Loucy (cell line): ENCODE results near the gene TFG.

Experiments
- H2AFZ ChIP-seq: fragments of 200-600 bp; sonication (generic); 2 replicates; pipeline ENCODE4 v1.6.0; 2016; ENCODE audit warnings: antibody characterized with exemption, mild to moderate bottlenecking, low read length, moderate library complexity
- H3F3A ChIP-seq: fragments of 200-600 bp; 2 replicates; pipeline ENCODE4 v1.6.0; 2016; ENCODE audit warnings: antibody characterized with exemption, low read depth, mild to moderate bottlenecking
- H3K27me3 ChIP-seq: fragments of 200-600 bp; sonication (generic); 2 replicates; pipeline ENCODE4 v1.6.1; 2014; ENCODE audit warnings: low read length, mild to moderate bottlenecking; ENCODE audit not compliant: insufficient read depth, poor library complexity, severe bottlenecking
- H3K36me3 ChIP-seq: fragments of 200-600 bp; sonication (generic); 2 replicates; pipeline ENCODE4 v1.6.1; 2016; ENCODE audit warnings: low read length; ENCODE audit not compliant: insufficient read depth
- H3K4me1 ChIP-seq: fragments of 200-600 bp; sonication (generic); 2 replicates; pipeline ENCODE4 v1.5.1; 2014; ENCODE audit warnings: low read length, mild to moderate bottlenecking; ENCODE audit not compliant: insufficient read depth, poor library complexity, severe bottlenecking
- H3K4me2 ChIP-seq: fragments of 200-600 bp; sonication (generic); 2 replicates; pipeline ENCODE4 v1.6.0; 2014; ENCODE audit warnings: antibody characterized with exemption, low read length, low read depth, mild to moderate bottlenecking; ENCODE audit not compliant: poor library complexity, severe bottlenecking
- H3K4me3 ChIP-seq: fragments of 200-600 bp; sonication (generic); 2 replicates; pipeline ENCODE4 v1.5.1; 2014; ENCODE audit warnings: low read length, mild to moderate bottlenecking, mixed read lengths; ENCODE audit not compliant: poor library complexity, severe bottlenecking
- H3K79me2 ChIP-seq: fragments of 200-600 bp; sonication (generic); 2 replicates; pipeline ENCODE4 v1.6.1; 2014; ENCODE audit warnings: low read length; ENCODE audit not compliant: insufficient read depth
- H3K9ac ChIP-seq: fragments of 200-600 bp; sonication (generic); 2 replicates; pipeline ENCODE4 v1.6.0; 2014; ENCODE audit warnings: mild to moderate bottlenecking, low read depth, low read length, moderate library complexity; ENCODE audit not compliant: poor library complexity, severe bottlenecking
- H3K9me2 ChIP-seq: fragments of 200-600 bp; sonication (generic); replicated peaks from 2 replicates; pipeline ENCODE4 v1.6.1; 2016; ENCODE audit warnings: low read depth, low read length, mixed read lengths
- H3K9me3 ChIP-seq: fragments of 200-600 bp; sonication (generic); 2 replicates; pipeline ENCODE4 v1.6.1; 2014; ENCODE audit warnings: mild to moderate bottlenecking, antibody characterized with exemption, low read length, low read depth; ENCODE audit not compliant: insufficient read depth
- H4K20me1 ChIP-seq: fragments of 200-600 bp; sonication (generic); 2 replicates; pipeline ENCODE4 v1.6.0; 2014; ENCODE audit warnings: antibody characterized with exemption, low read length, mild to moderate bottlenecking; ENCODE audit not compliant: insufficient read depth, poor library complexity, severe bottlenecking
- EZH2phosphoT487 ChIP-seq: fragments of 200-600 bp; IDR thresholded peaks from 2 replicates; pipeline ENCODE4 v1.6.1; 2018; ENCODE audit warnings: antibody characterized with exemption, mild to moderate bottlenecking, moderate library complexity, borderline replicate concordance
- TF ChIP-seq, protein P1 (sequence below): fragments of 200-600 bp; sonication (generic); conservative IDR thresholded peaks from 2 replicates; pipeline ENCODE4 v1.5.1; 2014; ENCODE audit warnings: mild to moderate bottlenecking, antibody characterized with exemption, low read length

Gene TFG

DNA sequence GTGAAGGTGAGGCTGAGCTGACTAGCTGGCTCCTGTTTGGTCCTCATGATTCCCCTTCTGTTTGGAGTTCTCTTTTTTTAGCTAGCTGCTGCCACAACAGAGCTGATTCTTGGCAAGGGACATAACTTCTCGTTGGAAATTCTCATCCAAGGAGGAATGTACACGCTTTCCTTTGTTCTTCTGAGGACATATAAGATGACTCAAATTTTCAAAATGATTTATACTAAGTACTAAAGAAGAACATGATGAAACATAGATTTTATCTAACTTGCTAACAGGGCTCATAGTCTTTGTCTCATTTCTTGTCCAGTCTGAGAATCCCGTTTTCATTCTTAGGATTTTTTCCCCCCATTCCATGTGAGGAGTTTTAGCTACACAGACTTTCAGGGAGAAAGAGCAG, 2.9 kb upstream of the TFG start:
- Histone ChIP-seq H3K27me3 (peaks cover 73% of the 10 kb centered on the region), H4K20me1 (peaks cover 15% of the 10 kb centered on the region), H3K4me3 (no peak overlapping the region), H3K9me3 (no peaks in the 10 kb centered on the region), H3K4me1 (peaks cover 14% of the 10 kb centered on the region), H3K4me2 (no peak overlapping the region), H2AFZ (no peak overlapping the region), H3K9ac (no peak overlapping the region), H3K9me2 (no peaks in the 10 kb centered on the region; the same call in 1 of the 2 replicates), H3K36me3 (no peaks in the 10 kb centered on the region), H3F3A (no peaks in the 10 kb centered on the region), H3K79me2 (peaks cover 16% of the 10 kb centered on the region)
- TF ChIP-seq EZH2phosphoT487, result no peak
- TF ChIP-seq, protein P1, sequence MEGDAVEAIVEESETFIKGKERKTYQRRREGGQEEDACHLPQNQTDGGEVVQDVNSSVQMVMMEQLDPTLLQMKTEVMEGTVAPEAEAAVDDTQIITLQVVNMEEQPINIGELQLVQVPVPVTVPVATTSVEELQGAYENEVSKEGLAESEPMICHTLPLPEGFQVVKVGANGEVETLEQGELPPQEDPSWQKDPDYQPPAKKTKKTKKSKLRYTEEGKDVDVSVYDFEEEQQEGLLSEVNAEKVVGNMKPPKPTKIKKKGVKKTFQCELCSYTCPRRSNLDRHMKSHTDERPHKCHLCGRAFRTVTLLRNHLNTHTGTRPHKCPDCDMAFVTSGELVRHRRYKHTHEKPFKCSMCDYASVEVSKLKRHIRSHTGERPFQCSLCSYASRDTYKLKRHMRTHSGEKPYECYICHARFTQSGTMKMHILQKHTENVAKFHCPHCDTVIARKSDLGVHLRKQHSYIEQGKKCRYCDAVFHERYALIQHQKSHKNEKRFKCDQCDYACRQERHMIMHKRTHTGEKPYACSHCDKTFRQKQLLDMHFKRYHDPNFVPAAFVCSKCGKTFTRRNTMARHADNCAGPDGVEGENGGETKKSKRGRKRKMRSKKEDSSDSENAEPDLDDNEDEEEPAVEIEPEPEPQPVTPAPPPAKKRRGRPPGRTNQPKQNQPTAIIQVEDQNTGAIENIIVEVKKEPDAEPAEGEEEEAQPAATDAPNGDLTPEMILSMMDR, result no peak

DNA sequence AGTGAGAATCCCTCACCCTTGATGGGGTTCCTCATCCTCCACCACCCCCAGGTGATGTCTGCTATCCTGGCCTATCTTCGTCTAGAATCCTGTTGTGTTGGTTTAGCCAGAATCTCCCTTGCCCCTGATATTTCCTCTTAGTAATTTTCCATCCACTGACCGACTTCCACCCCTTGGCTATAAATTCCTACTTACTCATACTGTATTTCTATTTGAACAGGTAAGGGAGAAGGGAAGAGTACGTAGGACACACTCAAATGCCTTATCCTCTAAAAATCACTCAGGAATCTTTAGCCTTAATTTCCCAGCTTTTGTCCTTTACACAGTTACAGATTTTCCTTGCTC, 678 bp upstream of the TFG start:
- Histone ChIP-seq H2AFZ (peak overlapping the region; percentile 97), H3K9me3 (no peaks in the 10 kb centered on the region), H3K36me3 (no peaks in the 10 kb centered on the region), H3K9ac (peak overlapping the region; percentile 69), H3K9me2 (no peaks in the 10 kb centered on the region; the same call in 1 of the 2 replicates), H3K4me1 (peaks cover 36% of the 10 kb centered on the region), H3K4me3 (peak overlapping the region; percentile 87), H4K20me1 (peaks cover 38% of the 10 kb centered on the region), H3F3A (no peaks in the 10 kb centered on the region), H3K79me2 (peaks cover 38% of the 10 kb centered on the region), H3K4me2 (peak overlapping the region; percentile 95), H3K27me3 (peaks cover 52% of the 10 kb centered on the region)
- no peak for TF ChIP-seq EZH2phosphoT487
- TF ChIP-seq, protein P1, result no peak

DNA sequence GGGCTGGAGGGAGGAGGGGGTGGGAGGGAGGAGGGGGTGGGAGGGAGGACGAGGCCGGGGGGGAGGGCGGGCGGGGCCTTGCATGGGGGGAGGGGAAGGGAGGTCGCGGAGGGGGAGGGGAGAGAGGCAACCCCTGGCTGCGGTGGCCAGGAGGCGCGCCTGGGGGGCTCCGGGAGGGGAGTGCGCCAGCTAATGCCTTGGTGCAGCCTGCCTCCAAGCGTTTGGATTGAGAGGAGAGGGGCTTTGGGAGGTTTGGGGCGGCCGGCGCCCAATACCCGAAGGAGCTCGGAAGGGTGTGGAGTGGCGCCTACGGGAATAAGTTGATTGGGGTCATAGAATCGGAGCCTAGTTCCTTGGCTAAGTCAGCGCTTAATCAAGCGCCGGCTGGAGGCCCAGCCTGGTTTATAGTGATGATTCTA, 557 bp downstream of the TFG start:
- Histone ChIP-seq H3K9me2 (no peaks in the 10 kb centered on the region; the same call in 1 of the 2 replicates), H3F3A (no peaks in the 10 kb centered on the region), H3K79me2 (peaks cover 51% of the 10 kb centered on the region), H3K4me2 (peak overlapping the region; percentile 91), H3K4me1 (peaks cover 41% of the 10 kb centered on the region), H3K27me3 (peaks cover 40% of the 10 kb centered on the region), H2AFZ (no peak overlapping the region; the same call in 1 of the 2 replicates), H4K20me1 (peaks cover 50% of the 10 kb centered on the region), H3K9me3 (no peaks in the 10 kb centered on the region), H3K36me3 (peaks cover 2% of the 10 kb centered on the region; the same call in 1 of the 2 replicates), H3K4me3 (peak overlapping the region; percentile 91), H3K9ac (peak overlapping the region; percentile 84)
- TF ChIP-seq, protein P1, result 0 out of 2 replicates have a peak, but pooled peaks have one; percentile 16
- TF ChIP-seq EZH2phosphoT487, result no peak
